Measurements from ENCODE around the gene ARL5A.

ARL5A gene

DNA sequence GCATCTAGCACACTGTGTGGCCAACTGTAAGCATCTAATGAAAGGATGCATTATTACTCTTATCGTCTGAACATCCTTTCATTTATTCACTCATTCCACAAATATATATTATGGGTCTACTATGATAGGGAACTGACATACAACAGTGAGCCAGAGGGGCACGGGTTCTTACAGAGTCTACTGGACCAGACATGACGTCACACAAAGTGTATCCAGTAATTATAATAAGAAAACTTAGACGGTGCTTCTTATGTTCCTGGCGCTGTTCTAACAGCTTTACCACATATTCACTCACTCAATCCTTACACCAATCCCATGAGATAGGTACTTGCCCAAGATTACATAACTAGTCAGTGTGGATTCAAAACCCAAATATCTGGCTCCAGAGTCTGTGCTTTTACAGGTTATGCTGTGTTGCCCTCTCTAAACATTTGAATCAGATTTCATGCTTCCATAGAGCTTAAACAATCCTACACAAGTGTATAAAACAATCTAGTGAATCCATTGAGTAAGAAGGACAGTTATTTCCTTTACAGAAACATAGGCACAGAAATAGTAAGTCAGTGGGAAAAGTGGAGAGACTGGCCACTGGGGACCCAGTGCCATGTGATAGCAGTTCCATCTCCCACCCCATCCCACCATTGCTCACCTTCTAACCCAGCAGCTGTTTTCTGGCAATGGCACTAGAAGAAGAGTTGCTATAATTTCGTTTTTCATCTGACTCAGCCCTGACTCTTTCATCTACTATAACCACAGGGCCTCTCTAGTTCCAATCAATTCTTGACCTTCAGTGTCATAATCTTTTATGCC, 24.2 kb upstream of the ARL5A start:
- no peak overlapping the region for H3K9ac ChIP-seq (ENCODE audit: low read length)
- H3K27ac ChIP-seq (ENCODE audit: low read depth, low read length), result no peak overlapping the region
- H3K36me3 ChIP-seq (ENCODE audit: insufficient read depth, low read length), result no peaks in the 10 kb centered on the region
- H3K4me1 ChIP-seq (ENCODE audit: insufficient read depth, low read length), result no peaks in the 10 kb centered on the region
- H3K4me3 ChIP-seq (ENCODE audit: low read depth in 1 of 2, low read length in 2 of 2), result no peak overlapping the region
- no peaks in the 10 kb centered on the region for H3K9me3 ChIP-seq (ENCODE audit: low read length)
- no peaks in the 10 kb centered on the region for H3K27me3 ChIP-seq (ENCODE audit: control insufficient read depth in 1 of 2, insufficient read depth in 2 of 2, low read length in 2 of 2)

GRCh38 chr2:151851761-151852160, 23.5 kb upstream of the ARL5A start:
- no peak overlapping the region for H3K9ac ChIP-seq (ENCODE audit: low read length)
- H3K27me3 ChIP-seq (ENCODE audit: control insufficient read depth in 1 of 2, insufficient read depth in 2 of 2, low read length in 2 of 2), result no peaks in the 10 kb centered on the region
- H3K9me3 ChIP-seq (ENCODE audit: low read length), result no peaks in the 10 kb centered on the region
- H3K4me1 ChIP-seq (ENCODE audit: insufficient read depth, low read length), result no peaks in the 10 kb centered on the region
- H3K36me3 ChIP-seq (ENCODE audit: insufficient read depth, low read length), result no peaks in the 10 kb centered on the region
- no peak overlapping the region for H3K27ac ChIP-seq (ENCODE audit: low read depth, low read length)
- no peak overlapping the region for H3K4me3 ChIP-seq (ENCODE audit: low read depth in 1 of 2, low read length in 2 of 2)

DNA sequence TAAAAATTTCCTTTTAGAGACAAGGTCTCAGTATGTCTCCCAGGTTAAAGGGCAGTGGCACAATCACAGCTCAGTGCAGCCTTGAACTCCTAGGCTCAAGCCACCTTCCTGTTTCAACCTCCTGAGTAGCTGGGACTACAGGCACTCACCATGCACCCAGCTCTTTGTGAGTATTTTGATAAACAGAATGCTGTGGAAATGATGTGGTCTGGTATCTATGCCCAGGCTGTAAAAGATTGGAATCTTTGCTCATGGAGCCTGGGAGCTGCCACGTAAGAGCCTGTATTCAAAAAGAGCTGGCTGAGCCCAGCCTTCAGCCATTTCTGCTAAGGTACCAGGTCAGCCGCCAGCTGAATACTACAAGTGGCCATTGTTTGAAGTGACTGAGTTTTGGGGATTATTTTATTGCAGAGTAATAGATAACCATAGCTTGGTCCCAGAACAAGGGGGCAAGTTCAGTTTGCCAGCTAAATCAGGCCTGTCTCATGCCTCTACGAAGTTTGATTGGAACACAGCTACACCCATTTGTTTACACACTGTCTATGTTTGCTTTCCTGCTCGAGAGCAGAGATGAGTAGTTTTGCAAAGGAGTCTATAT, 21.3 kb upstream of the ARL5A start:
- H3K27ac ChIP-seq (ENCODE audit: low read depth, low read length), result no peak overlapping the region
- no peaks in the 10 kb centered on the region for H3K36me3 ChIP-seq (ENCODE audit: insufficient read depth, low read length)
- H3K9me3 ChIP-seq (ENCODE audit: low read length), result no peaks in the 10 kb centered on the region
- no peaks in the 10 kb centered on the region for H3K27me3 ChIP-seq (ENCODE audit: control insufficient read depth in 1 of 2, insufficient read depth in 2 of 2, low read length in 2 of 2)
- H3K9ac ChIP-seq (ENCODE audit: low read length), result no peak overlapping the region
- no peaks in the 10 kb centered on the region for H3K4me1 ChIP-seq (ENCODE audit: insufficient read depth, low read length)
- H3K4me3 ChIP-seq (ENCODE audit: low read depth in 1 of 2, low read length in 2 of 2), result no peak overlapping the region

- H3K9me3 ChIP-seq (ENCODE audit: low read length), result no peaks in the 10 kb centered on the region
- no peaks in the 10 kb centered on the region for H3K36me3 ChIP-seq (ENCODE audit: insufficient read depth, low read length)
- H3K27me3 ChIP-seq (ENCODE audit: control insufficient read depth in 1 of 2, insufficient read depth in 2 of 2, low read length in 2 of 2), result no peaks in the 10 kb centered on the region
- H3K9ac ChIP-seq (ENCODE audit: low read length), result no peak overlapping the region
- H3K27ac ChIP-seq (ENCODE audit: low read depth, low read length), result no peak overlapping the region
- no peaks in the 10 kb centered on the region for H3K4me1 ChIP-seq (ENCODE audit: insufficient read depth, low read length)
- H3K4me3 ChIP-seq (ENCODE audit: low read depth in 1 of 2, low read length in 2 of 2), result no peak overlapping the region
Observed at GRCh38 chr2:151845884-151846283, 17.7 kb upstream of the ARL5A start.

- no peak overlapping the region for H3K27ac ChIP-seq (ENCODE audit: low read depth, low read length)
- H3K27me3 ChIP-seq (ENCODE audit: control insufficient read depth in 1 of 2, insufficient read depth in 2 of 2, low read length in 2 of 2), result no peaks in the 10 kb centered on the region
- H3K9me3 ChIP-seq (ENCODE audit: low read length), result no peaks in the 10 kb centered on the region
- H3K9ac ChIP-seq (ENCODE audit: low read length), result no peak overlapping the region
- H3K4me3 ChIP-seq (ENCODE audit: low read depth in 1 of 2, low read length in 2 of 2), result no peak overlapping the region
- no peaks in the 10 kb centered on the region for H3K4me1 ChIP-seq (ENCODE audit: insufficient read depth, low read length)
- no peaks in the 10 kb centered on the region for H3K36me3 ChIP-seq (ENCODE audit: insufficient read depth, low read length)
Observed at GRCh38 chr2:151845481-151845880, 17.3 kb upstream of the ARL5A start.

DNA sequence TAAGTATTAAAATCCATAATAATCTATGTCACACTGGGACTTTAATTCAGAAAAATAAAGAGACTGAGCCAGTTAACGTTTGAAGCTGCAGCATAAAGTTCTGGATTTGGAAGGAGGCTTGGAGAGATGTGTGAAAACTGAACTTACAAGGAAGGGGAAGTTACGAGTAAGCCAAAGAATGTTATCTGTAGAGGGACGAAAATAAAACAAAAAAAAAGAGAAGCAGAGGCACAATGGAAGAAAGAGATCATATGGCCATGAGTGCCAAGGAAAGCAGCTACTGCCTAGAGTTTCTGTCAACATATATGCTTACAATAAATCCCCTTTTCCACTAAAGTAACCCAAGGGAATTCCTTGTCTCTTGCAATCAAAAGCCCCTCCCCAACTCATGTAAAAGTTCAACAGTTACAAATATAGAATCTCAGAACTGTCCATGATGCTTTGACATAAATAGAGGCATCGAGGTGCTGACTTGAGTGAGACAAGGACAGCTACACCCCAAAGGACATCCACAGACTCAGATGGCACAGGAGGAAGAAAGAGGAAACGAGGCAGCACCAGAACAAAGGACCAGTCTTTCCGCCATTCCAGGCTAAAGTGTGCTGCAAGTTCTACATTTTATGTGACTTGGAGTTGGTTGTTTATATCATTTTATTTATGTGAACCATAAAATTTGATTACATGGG, 16.1 kb upstream of the ARL5A start:
- H3K4me3 ChIP-seq (ENCODE audit: low read depth in 1 of 2, low read length in 2 of 2), result no peak overlapping the region
- H3K9ac ChIP-seq (ENCODE audit: low read length), result no peak overlapping the region
- H3K27ac ChIP-seq (ENCODE audit: low read depth, low read length), result no peak overlapping the region
- H3K36me3 ChIP-seq (ENCODE audit: insufficient read depth, low read length), result no peaks in the 10 kb centered on the region
- no peaks in the 10 kb centered on the region for H3K27me3 ChIP-seq (ENCODE audit: control insufficient read depth in 1 of 2, insufficient read depth in 2 of 2, low read length in 2 of 2)
- no peaks in the 10 kb centered on the region for H3K9me3 ChIP-seq (ENCODE audit: low read length)
- H3K4me1 ChIP-seq (ENCODE audit: insufficient read depth, low read length), result no peaks in the 10 kb centered on the region

DNA sequence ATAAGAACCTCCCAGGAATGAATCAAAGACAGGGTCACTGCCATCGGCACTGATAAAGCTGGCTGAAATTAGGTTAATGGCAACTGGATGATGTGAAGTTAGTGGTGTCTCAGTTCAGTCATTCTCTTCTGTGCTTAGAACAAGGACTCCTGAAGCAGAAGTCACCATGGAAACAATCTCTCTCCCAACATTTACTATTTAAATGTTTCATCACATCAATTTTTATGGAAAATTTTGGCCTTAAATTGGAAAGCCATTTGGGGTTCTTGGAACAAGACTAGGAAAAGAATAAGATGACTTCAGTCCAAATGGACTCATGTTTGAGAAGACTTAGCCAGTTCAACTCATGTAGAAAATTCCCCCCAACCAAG, 15.5 kb upstream of the ARL5A start:
- Histone ChIP-seq H3K36me3 (ENCODE audit: insufficient read depth, low read length) (no peaks in the 10 kb centered on the region), H3K9me3 (ENCODE audit: low read length) (no peaks in the 10 kb centered on the region), H3K27me3 (ENCODE audit: control insufficient read depth in 1 of 2, insufficient read depth in 2 of 2, low read length in 2 of 2) (no peaks in the 10 kb centered on the region), H3K4me1 (ENCODE audit: insufficient read depth, low read length) (no peaks in the 10 kb centered on the region), H3K9ac (ENCODE audit: low read length) (no peak overlapping the region), H3K4me3 (ENCODE audit: low read depth in 1 of 2, low read length in 2 of 2) (no peak overlapping the region), H3K27ac (ENCODE audit: low read depth, low read length) (no peak overlapping the region)

- Histone ChIP-seq H3K27me3 (ENCODE audit: control insufficient read depth in 1 of 2, insufficient read depth in 2 of 2, low read length in 2 of 2) (no peaks in the 10 kb centered on the region), H3K27ac (ENCODE audit: low read depth, low read length) (no peak overlapping the region)
Observed at GRCh38 chr2:151842830-151843690, 14.8 kb upstream of the ARL5A start.

DNA sequence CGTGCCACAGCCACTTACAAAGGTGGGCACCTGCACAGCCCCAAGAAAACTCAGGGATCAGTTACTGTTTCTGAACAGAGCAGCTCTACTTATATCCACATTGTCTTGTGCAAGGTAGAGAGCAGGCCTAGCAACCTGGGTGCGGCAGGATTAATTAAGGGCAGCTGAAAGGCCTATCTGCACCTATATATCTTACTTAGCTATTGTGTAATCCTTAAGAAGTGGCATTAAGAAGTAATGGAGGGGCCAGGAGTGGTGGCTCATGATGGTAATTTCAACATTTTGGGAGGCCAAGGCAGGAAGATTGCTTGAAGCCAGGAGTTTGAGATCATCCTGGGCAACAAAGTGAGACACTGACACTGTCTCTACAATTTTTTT, 12.8 kb upstream of the ARL5A start:
- H3K4me3 ChIP-seq (ENCODE audit: low read depth in 1 of 2, low read length in 2 of 2), result no peak overlapping the region
- H3K27me3 ChIP-seq (ENCODE audit: control insufficient read depth in 1 of 2, insufficient read depth in 2 of 2, low read length in 2 of 2), result no peaks in the 10 kb centered on the region
- no peak overlapping the region for H3K27ac ChIP-seq (ENCODE audit: low read depth, low read length)
- no peaks in the 10 kb centered on the region for H3K36me3 ChIP-seq (ENCODE audit: insufficient read depth, low read length)
- no peaks in the 10 kb centered on the region for H3K9me3 ChIP-seq (ENCODE audit: low read length)
- no peaks in the 10 kb centered on the region for H3K4me1 ChIP-seq (ENCODE audit: insufficient read depth, low read length)
- H3K9ac ChIP-seq (ENCODE audit: low read length), result no peak overlapping the region

More at GRCh38 chr2:151842830-151843690, 14.8 kb upstream of the ARL5A start:
- Histone ChIP-seq H3K9me3 (ENCODE audit: low read length) (no peaks in the 10 kb centered on the region), H3K4me1 (ENCODE audit: insufficient read depth, low read length) (no peaks in the 10 kb centered on the region), H3K4me3 (ENCODE audit: low read depth in 1 of 2, low read length in 2 of 2) (no peak overlapping the region), H3K36me3 (ENCODE audit: insufficient read depth, low read length) (no peaks in the 10 kb centered on the region), H3K9ac (ENCODE audit: low read length) (no peak overlapping the region)

DNA sequence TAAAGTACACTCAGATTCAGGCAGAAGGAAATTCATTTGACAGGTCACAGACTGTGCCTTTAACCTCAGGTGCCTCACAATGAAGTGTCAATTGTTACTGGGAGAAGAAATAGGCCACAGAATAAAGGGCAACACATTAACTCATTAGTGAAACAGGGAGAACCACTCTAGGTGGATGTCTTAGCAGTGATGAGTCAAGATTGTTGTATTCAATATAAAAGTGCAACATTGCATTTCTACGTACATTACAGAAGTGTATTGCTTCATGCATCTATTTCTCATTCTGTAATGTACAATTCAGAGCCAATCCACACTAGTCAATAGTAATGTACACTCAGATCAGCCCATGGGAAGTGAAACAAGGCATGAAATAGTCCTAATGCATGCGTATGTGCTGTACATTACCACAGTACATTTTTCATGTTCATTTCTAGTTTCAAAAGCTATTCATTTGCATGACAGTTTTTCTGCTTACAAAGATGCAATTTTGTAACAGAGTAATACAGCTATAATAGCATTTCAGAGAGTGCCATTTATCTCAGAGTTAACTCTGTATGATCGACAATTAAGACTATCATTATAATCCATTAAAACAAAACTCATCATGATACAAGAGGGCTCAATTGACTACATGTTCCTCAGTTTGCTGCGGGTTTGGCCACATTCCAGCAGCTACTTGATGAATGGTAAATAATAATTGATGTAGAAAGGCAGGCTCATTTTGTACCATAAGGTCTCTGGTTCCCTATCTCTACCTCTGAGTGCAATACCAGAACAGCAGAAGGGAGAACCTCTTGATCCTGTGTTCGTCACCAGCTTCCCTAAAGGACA, 12.2 kb upstream of the ARL5A start:
- H3K4me1 ChIP-seq (ENCODE audit: insufficient read depth, low read length), result no peaks in the 10 kb centered on the region
- no peak overlapping the region for H3K27ac ChIP-seq (ENCODE audit: low read depth, low read length)
- H3K9ac ChIP-seq (ENCODE audit: low read length), result no peak overlapping the region
- H3K9me3 ChIP-seq (ENCODE audit: low read length), result no peaks in the 10 kb centered on the region
- H3K27me3 ChIP-seq (ENCODE audit: control insufficient read depth in 1 of 2, insufficient read depth in 2 of 2, low read length in 2 of 2), result no peaks in the 10 kb centered on the region
- no peaks in the 10 kb centered on the region for H3K36me3 ChIP-seq (ENCODE audit: insufficient read depth, low read length)
- H3K4me3 ChIP-seq (ENCODE audit: low read depth in 1 of 2, low read length in 2 of 2), result no peak overlapping the region
